ENCODE data around the gene GTF2A1.

Gene GTF2A1

DNA sequence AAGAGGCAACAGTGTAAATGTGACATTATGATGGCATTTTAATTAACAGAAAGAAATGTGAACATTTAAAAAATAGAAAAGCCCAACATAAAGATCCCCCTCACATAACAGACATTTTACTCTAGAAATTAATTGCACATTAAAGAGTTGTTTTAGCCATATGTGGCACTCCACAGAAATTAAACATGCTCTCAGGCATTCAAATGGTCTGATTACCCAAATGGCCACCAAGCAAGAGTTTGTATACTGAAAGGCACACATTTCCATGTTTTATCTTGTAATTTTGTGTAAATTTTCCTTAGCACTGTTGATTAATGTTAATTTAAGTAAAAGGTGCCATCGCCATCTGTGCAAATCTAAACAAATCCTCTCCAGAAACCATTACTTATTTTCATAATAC lies 43.5 kb downstream of the GTF2A1 start:
- no peak for DNase-seq (ENCODE audit: low read depth in 2 of 2)

DNA sequence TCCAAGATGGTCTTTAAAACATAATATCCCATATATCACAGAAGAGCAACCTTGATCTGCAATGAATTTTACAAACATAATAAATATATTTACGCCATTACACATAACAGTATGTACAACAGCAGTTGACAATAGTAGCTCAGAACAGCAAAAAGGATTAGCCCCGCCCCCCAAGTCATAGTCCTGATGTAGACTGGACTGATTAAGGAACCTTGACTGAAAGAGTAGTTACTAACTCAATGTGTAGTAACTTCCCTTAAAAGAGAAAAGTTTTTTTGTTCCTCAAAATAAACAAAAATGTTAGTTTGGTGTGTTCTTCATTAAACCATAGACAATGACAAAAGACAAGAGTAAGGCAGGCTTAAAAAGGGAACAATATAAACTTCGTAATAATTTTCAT lies 44.5 kb downstream of the GTF2A1 start:
- DNase-seq (ENCODE audit: low read depth in 2 of 2) = no peak

DNA sequence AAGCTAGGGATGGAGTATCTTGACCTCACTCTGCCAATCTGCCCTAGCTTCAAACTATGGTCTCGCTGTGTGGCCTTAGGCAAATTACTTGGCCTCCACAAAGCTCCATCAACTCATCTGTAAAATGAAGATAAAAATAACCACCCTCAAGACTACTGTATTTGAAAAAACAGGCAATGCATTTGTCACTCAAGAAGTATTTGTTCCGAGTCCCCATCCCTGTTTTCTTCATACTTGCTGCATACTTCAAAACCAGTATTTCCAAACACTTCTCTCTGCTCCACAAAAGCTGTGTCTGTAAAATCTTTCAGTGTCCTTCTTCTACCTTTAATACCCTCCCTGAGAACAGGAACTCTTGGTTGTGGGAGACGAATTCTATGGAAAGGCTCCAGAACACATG lies 47.9 kb downstream of the GTF2A1 start:
- DNase-seq (ENCODE audit: low read depth in 2 of 2) = no peak

DNA sequence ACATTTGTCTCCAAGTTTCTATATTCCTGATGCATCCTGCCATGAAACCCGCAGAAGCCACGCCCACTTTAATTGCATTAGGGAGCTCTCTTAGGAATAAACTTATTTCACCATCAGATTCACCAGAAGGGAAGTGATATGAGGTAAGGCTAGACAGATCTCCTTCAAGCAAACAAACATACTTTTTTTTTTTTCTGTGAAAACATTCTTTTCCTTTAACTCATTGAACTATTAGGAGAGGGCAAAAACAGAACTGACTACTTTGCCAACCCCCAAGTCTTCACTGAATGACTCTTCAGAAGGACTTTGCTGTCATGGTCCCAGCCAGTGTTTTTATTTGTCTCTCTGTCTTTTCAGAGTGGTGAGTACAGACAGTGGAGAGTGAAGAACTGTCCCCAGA lies 48.4 kb downstream of the GTF2A1 start:
- DNase-seq (ENCODE audit: low read depth in 2 of 2) = no peak

DNA sequence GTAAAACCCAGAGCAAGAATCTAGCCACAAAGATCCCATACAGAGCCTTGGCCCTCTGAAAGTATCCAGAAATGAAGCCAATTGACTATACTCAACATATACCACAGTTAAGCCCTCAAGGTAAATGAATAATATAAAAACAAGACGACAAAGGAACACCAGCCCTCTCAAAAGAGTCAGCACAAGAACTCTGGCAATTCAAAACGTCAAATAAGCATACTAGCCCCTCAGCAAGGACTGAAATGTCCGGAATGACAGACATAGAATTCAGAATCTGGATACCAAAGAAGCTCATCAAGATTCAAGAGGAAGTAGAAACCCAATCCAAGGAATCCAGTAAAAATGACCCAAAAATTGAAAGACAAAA lies 49.9 kb downstream of the GTF2A1 start:
- no peak for DNase-seq (ENCODE audit: low read depth in 2 of 2)

DNA sequence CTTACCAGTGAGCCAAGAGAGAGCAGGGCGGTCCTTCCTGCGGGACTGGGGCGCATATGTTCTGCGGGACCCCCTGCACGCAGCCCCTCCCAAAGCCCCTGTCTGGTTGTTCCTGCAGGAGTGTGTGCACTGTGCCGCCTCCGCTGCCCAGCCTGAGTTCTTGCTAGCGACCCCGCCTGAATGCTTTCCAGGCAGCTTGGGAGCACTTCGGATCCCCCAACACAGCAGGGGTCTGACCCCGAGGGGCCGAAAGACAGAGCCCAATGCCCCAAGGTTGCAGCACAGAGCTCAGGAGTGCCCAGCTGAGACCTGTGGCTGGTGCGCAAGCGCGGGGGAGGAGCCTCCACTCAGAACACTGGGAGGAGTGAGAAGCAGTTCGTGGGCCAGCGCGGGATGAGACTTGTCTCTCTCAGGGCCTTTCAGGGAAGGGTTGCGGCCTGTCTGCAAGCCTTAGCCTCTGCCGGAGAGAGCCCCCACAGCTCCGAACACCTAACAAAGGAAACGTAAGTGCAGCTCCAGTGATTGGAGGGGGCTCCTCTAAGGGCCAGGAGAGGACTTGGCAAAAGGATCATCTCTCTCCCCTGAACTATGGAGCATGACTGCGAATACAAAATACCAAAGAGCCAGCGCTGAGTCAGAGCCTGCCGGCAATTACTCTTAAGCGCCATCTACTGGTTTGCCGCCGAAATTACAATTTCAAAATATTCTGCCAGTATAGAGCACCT lies 50.5 kb downstream of the GTF2A1 start:
- peak; percentile 78 for DNase-seq (ENCODE audit: low read depth in 2 of 2)

DNA sequence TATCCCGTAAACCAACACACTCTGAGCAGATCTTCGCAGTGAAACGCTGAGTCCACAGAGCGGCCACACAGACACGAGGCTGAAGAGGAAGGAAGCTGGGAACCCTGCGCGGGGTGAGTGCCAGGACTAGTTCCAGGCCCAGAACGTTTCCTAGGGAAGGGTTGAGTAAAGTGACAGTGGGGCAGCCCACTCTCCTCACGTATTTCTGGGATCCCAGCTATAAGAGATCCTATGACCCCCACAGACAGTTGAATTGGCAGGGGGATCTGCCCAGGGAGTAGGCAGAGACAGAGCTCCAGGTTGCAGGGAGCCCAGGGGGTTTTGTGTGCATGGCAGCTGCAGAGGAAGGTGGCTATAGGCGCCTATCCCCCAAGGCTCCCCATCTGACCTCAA lies 51.1 kb downstream of the GTF2A1 start:
- no peak for DNase-seq (ENCODE audit: low read depth in 2 of 2)

DNA sequence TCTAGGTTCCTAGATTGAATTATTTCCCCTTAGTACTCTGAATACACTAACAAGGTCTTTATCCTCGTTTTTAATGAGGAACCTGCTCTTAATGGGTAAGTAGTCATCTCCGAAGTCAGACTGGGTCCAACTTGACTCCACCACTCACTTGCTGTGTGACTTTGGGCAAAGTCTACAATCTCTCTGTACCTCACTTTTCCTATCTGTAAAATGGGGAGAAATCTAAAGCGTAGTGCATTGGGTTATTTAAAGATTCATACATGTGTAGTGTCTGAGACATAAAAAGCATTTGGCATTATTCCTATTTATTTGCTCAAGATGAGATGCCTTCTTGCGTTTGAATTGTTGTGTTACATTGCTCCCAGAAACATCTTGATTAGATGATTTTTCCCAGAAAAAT lies 51.5 kb downstream of the GTF2A1 start:
- DNase-seq (ENCODE audit: low read depth in 2 of 2) = no peak

DNA sequence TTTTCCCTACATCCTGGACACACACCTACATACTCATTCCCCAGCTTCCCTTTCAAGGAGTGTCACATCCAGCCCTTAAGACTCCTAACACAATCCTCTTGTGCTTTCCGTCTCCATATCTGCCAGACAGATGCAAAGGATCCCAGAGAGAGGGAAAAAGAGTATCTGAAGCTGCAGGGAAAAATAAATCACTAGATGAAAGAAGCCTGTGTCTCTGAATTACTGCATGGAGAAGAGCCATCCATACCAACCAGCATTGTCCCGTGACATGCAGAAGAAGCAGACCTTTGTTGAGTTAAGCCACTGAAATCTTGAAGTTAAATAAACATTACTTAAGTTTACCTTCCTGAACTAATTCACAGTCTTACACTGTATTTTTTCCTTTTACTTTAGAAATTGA lies 54.6 kb downstream of the GTF2A1 start:
- no peak for DNase-seq (ENCODE audit: low read depth in 2 of 2)

DNA sequence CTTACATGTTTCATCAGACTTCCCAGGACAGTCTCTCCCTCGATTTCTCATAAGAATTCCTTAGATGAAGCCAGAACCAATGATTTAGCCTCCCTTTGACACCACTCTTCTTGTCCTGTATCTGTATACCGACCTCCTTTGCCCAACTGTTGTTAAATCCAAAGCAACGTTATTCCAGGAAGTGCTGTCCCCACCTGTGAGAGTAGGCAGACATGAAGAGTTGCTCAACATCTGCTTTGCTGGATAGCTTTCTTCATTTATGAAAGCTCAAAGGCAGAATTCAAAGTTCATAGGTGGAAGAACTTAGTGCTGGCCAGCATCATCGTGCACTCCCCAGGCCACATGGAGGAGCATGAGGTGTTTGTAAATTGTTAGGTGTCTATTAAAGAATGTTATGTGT lies 55.6 kb downstream of the GTF2A1 start:
- DNase-seq (ENCODE audit: low read depth in 2 of 2) = no peak

DNA sequence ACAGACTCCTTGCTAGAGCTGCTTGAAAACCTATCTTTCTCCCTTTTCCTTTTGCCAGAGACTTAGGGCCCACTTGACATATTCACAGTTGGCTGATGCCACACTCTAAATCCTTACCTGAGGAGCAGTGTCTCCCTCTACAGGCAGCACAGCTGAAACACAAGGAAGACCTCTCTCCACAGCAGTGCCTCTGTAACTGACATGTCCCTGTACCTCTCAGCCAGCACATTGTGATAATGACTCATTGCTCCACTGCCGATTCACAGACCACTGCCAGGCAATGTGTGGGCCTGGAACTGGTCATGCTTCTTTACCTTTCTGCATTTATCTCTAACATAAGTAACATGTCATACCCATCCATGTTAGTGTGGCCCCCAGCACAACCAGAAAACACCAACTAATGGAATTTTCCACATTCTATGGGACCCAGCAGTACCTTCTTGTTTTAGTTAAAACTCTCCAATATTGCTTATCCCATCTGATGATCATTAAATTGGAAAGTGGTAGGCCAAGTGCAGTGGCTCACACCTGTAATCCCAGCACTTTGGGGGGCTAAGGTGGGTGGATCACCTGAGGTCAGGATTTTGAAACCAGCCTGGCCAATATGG lies 56.5 kb downstream of the GTF2A1 start:
- peak; percentile 31 to 36 for DNase-seq (ENCODE audit: low read depth in 2 of 2)

DNA sequence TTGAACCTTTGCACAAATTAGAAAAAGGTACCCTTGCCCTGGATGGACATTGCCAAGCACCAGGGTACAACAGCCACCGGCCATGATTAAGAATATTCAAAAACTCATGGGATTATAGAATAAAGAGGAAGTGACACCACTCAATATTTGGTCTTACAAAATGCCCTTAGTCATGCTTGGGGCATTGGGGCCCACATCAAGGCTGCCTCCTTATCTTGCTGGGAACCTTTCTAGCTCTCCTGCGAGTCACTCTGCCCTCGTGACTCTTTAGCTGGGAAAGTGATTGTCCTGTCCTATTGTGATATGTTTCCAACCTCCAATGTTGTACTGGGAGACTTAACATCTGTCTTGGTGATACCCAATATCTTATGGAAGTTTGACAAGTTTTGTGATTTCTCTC lies 57.8 kb downstream of the GTF2A1 start:
- no peak for DNase-seq (ENCODE audit: low read depth in 2 of 2)

DNA sequence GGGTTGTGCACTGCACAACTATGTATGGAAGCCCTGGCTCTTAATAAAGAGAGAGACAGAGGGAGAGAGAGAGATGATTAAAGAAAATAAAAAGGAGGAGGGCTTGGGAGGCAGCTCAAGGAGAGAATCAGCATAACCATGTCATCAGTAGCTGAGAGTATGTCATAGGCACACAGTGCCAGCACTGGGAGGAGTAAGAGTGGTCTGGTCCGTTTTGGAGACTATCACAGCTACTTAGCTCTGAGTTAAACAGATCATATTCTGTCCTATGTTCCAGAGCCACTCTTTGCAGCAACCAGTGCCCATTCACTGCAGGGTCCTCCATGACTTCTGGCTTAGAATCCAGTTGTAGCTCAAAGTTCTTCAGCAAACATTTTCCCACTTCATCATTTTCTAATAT lies 59.0 kb downstream of the GTF2A1 start:
- DNase-seq (ENCODE audit: low read depth in 2 of 2) = no peak

DNA sequence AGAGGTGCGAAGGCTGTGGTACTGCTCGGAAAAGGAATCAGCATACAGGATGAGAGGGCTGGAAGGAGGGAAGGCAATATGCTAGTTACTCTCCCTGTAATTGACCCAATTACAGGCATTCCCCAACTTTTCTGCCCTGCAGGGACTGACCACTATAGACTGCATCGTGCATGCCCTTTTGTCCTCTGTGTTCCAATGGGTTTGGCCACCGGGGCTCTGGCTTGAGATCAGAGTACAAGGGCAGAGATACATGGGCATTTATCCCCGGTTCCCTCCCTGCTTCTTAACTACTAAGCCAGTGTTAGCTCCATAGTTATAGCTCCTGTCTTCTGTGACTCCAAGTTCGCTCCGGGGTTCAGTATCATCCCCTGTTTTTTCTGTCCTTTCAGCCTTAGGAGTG lies 59.7 kb downstream of the GTF2A1 start:
- no peak for DNase-seq (ENCODE audit: low read depth in 2 of 2)

DNA sequence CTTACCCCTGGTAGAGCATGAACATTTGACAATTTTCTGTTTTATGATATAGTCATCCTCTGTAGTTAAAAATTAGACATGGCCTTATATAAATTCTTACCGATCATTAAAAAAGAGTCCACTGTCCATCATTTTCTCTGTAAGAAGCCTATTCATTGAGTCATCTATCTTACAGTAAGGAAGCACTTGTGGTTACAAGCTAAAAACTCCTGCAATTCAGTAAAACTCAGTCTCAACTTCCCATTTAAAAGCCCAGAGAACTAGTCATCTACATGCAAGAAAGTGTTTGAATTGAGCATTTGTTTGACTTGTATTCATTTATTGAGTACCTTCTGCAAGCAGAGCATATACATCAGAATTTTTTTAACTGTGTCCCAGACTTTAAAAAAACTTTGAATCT lies 63.3 kb downstream of the GTF2A1 start:
- DNase-seq (ENCODE audit: low read depth in 2 of 2) = no peak

DNA sequence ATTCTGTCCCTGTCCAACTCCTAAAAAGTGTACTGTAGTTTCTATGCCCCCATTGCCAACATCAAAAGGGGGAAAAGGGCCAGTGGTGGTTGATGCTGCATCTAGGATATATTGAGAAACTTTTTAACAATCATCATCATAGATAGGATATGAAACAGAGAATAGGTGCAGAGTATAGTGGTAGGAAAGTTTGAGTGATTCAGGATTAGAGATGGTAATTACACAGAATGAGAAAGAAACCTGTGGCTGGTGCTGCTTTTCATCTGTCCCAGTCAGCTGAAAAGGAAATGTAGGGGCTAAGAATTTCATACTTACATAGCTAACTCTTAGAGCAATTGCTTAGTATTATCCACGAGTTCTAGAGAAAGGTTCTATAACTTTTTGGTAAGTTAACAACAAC lies 67.6 kb downstream of the GTF2A1 start:
- DNase-seq (ENCODE audit: low read depth in 2 of 2) = no peak

DNA sequence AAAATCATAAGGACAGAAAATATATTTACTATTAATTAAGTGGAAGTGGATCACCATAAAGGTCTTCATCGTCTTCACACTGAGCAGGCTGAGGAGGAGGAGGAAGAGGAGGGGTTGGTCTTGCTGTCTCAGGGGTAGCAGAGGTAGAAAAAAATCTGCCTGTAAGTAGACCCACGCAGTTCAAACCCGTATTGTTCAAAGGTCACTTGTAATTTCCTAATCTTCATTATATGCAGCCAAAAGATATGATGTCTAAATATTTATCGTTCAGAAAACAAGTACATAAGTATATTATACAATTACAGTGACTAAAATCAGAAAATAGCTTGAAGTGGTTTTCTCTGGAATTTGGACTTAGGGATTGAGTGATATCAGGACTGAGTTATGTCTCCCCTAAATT lies 72.1 kb downstream of the GTF2A1 start:
- DNase-seq (ENCODE audit: low read depth in 2 of 2) = no peak

DNA sequence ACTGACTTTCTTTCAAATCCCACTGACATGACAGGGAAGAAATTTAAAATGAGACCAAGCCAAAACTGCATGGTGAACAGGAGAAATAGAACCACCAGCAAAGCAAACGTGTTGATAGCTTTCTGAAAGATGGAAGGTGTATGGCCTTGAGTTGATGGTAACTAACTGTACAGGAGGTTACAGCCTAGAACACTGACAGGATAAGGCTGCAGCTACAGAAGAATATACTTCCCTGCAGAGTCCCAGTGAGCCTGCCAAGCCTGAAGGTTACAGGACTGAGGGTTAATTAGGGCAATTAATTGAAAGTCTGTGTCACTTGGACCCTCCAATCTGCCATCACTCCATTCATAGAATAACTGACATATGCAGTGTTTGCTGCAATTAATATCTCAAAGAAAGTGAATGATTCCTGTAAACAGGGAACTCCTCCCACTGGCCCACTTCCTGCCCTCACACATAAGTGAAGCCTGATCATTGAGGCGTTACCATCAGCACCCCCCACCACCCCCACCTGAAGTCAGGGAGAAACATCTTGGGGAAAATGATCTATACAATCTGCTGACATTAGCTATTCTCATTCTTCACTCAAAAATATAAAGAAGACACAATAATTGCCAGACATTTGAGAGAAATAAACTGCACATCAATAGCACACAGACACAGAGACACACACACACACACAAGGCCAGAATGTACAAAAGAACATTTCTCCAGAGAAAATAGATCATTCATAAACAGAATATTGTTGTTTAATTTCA lies 73.4 kb downstream of the GTF2A1 start:
- no peak for DNase-seq (ENCODE audit: low read depth in 2 of 2)

DNA sequence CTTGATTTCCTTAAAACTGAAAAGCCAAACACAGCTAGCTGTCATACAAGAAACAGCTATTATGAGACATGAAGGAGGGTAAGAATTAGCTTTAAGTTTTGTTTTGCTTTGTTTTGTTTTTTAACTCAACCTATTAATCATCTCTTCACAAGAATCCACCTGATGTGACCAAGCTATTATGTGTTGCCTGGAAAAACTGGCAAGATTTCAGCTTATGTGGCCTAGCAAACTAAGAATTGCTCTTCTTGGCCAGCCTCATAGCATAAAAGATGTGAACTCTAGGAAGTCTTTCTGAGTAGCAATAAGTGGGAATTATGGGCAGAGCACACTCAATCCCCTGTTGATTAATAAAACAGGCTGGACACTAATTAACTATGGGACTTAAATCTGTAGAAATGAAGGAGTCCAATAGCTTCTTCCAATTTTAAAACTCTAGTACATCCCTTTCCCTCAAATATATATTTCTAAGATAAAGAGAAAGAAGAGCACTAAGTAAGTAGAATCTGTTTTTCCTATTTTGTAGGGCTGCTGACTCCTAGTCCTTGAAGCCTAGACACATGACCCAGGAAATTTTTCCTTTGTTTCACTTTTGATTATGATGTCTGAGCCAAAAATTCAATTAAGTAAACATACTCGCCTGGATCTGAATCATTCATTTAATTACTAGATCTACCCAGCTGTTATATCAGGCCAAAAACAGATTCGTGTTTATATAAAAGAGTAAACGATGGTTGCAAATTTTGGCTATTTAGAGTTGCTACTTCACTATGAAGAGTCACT lies 75.7 kb downstream of the GTF2A1 start:
- no peak for DNase-seq (ENCODE audit: low read depth in 2 of 2)

DNA sequence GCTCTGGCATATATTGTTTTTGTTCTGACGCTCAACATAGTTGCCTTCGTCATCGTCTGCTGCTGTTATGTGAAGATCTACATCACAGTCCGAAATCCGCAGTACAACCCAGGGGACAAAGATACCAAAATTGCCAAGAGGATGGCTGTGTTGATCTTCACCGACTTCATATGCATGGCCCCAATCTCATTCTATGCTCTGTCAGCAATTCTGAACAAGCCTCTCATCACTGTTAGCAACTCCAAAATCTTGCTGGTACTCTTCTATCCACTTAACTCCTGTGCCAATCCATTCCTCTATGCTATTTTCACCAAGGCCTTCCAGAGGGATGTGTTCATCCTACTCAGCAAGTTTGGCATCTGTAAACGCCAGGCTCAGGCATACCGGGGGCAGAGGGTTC lies 77.0 kb downstream of the GTF2A1 start:
- no peak for DNase-seq (ENCODE audit: low read depth in 2 of 2)

DNA sequence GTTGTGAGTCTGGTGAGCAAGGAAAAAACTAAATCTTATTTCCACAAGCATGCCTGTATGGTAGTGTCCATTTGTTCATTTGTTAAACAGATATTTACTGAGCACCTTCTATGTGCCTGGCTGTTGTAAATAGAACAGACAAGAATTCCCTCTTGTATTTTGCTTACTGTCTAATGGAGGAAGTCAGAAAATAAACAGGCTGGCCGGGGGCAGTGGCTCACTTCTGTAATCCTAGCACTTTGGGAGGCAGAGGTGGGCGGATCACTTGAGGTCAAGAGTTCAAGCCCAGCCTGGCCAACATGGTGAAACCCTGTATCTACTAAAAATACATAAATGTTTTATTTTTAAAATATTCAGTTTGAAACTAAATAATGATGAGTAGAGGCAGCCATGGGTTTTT lies 79.3 kb downstream of the GTF2A1 start:
- no peak for DNase-seq (ENCODE audit: low read depth in 2 of 2)

DNA sequence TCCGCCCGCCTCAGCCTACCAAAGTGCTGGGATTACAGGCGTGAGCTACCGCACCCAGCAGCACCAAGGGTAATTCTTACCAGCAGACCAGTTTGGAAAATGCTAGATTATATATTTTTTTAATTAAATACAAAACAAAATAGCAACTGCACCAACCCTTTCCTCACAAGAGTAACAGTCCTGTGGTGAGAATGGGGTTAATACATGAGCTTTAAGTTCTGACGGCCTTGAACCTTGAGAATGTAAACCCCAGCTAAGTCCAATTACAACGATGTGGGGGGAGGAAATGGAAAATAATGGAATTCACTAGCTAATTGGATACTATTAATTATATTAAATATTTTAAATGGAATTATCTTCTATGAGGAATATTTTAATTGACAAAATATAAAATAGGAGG lies 82.3 kb downstream of the GTF2A1 start:
- no peak for DNase-seq (ENCODE audit: low read depth in 2 of 2)

DNA sequence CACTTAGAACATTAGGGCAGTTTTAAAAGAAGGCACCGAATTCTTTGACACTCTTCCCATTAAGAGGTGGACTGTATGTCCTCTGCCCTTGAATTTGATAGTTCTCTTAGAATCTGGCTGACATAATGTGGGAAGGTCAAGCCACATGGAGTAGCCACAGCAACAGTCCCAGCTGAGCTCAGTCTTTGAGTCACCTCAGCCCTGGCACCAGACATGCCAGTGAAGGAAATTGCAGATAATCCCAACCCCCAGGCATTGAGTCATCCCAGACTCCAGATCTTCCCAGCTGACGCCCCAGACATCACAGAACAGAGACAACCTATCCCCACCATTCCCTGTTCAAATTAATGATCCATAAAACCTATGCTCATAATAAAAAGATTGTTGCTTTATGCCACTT lies 83.4 kb downstream of the GTF2A1 start:
- DNase-seq (ENCODE audit: low read depth in 2 of 2) = no peak

All from activated CD4-positive, alpha-beta T cell treated with anti-CD3 and anti-CD28 coated beads for 24 hours (primary cell).